Stimulated activated naive B cell treated with anti-CD40 and anti-IgM and Interleukin-4, amounts not matched to agents 10 μg/mL and 1 μg/mL and 100 μg/mL, for 72 hours (primary cell): ENCODE measurements around the gene SEMA4A.

Experiments used
- ATAC-seq, 2 donors: fragments of 150-1000 bp; cut with Tn5 transposase; replicated peaks; 2 replicates each; pipeline ENCODE4 v1.10.0; 2021; ENCODE audit warnings: moderate library complexity in 1 of 2
- DNase-seq: peaks from one replicate; pipeline ENCODE4 v3.0.0; 2021
- H3K27ac Mint-ChIP-seq: one replicate; pipeline ENCODE4 v1.8.0; 2022; ENCODE audit warnings: mild to moderate bottlenecking, mixed read lengths
- H3K27me3 Mint-ChIP-seq, 2 donors: one replicate each; pipeline ENCODE4 v1.8.0; 2022; ENCODE audit warnings: mixed read lengths in 2 of 2
- H3K36me3 Mint-ChIP-seq, 2 donors: one replicate each; pipeline ENCODE4 v1.8.0; 2022; ENCODE audit warnings: mixed read lengths in 2 of 2, mild to moderate bottlenecking in 1 of 2
- H3K4me1 Mint-ChIP-seq, 2 donors: one replicate each; pipeline ENCODE4 v1.8.0; 2022; ENCODE audit warnings: mixed read lengths in 2 of 2, mild to moderate bottlenecking in 1 of 2
- H3K4me3 Mint-ChIP-seq, 2 donors: one replicate each; pipeline ENCODE4 v1.8.0; 2022; ENCODE audit warnings: mild to moderate bottlenecking in 2 of 2, mixed read lengths in 2 of 2, moderate library complexity in 1 of 2
- H3K9me3 Mint-ChIP-seq, 2 donors: one replicate each; pipeline ENCODE4 v1.8.0; 2022; ENCODE audit warnings: mixed read lengths in 2 of 2, mild to moderate bottlenecking in 1 of 2

The SEMA4A gene

DNA sequence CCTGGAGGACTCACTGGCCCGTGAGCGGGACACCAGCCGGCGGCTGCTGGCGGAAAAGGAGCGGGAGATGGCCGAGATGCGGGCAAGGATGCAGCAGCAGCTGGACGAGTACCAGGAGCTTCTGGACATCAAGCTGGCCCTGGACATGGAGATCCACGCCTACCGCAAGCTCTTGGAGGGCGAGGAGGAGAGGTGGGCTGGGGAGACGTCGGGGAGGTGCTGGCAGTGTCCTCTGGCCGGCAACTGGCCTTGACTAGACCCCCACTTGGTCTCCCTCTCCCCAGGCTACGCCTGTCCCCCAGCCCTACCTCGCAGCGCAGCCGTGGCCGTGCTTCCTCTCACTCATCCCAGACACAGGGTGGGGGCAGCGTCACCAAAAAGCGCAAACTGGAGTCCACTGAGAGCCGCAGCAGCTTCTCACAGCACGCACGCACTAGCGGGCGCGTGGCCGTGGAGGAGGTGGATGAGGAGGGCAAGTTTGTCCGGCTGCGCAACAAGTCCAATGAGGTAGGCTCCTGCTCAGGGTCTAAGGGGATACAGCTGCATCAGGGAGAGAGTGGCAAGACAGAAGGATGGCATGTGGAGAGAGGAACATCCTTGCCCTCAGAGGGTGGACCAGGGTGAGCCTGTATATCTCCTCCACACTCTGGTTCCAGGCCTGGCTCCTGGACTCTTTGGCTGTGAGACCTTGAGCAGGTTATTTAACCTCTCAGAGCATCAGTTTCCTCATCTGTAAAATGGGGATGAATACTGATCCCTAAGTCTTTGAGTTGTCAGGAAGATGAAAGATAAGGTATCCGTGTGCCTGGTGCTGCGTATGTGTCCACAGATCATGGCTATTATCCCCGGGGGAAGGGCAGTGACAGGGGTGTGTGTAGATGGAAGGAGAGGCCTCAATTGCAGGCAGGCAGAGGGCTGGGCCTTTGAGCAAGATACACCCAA lies 17.2 kb upstream of the SEMA4A start:
- Mint-ChIP-seq H3K4me3 (no peak overlapping the region), H3K9me3 (no peaks in the 10 kb centered on the region), H3K27me3 (peaks cover 14 to 27% of the 10 kb centered on the region in 2 donors), H3K4me1 (no peaks in the 10 kb centered on the region), H3K27ac (no peak overlapping the region), H3K36me3 (peaks cover 52 to 76% of the 10 kb centered on the region in 2 donors)
- ATAC-seq (no peak), DNase-seq (no peak)

DNA sequence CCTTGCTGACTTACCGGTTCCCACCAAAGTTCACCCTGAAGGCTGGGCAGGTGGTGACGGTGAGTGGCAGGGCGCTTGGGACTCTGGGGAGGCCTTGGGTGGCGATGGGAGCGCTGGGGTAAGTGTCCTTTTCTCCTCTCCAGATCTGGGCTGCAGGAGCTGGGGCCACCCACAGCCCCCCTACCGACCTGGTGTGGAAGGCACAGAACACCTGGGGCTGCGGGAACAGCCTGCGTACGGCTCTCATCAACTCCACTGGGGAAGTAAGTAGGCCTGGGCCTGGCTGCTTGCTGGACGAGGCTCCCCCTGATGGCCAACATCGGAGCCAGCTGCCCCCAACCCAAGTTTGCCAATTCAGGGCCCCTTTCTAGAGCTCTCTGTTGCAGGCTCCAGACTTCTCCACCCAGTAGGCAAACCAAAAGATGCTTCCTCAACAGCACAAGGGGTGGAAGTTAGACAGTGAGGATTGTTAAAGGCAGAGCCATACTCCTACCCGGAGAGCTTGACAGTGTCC lies 16.4 kb upstream of the SEMA4A start:
- H3K9me3 Mint-ChIP-seq: no peaks in the 10 kb centered on the region
- ATAC-seq: no peak
- no peak overlapping the region for H3K4me3 Mint-ChIP-seq
- no peaks in the 10 kb centered on the region for H3K4me1 Mint-ChIP-seq
- H3K36me3 Mint-ChIP-seq: peaks cover 49 to 71% of the 10 kb centered on the region in 2 donors
- H3K27me3 Mint-ChIP-seq: peaks cover 14 to 27% of the 10 kb centered on the region in 2 donors
- no peak for DNase-seq
- no peak overlapping the region for H3K27ac Mint-ChIP-seq

- no peak overlapping the region for H3K4me3 Mint-ChIP-seq
- peaks cover 14 to 27% of the 10 kb centered on the region in 2 donors for H3K27me3 Mint-ChIP-seq
- no peaks in the 10 kb centered on the region for H3K9me3 Mint-ChIP-seq
- peaks cover 49 to 68% of the 10 kb centered on the region in 2 donors for H3K36me3 Mint-ChIP-seq
- H3K4me1 Mint-ChIP-seq: no peaks in the 10 kb centered on the region
- ATAC-seq (no peak), DNase-seq (no peak)
- no peak overlapping the region for H3K27ac Mint-ChIP-seq
Measured at GRCh38 chr1:156138458-156138867, 14.9 kb upstream of the SEMA4A start.

DNA sequence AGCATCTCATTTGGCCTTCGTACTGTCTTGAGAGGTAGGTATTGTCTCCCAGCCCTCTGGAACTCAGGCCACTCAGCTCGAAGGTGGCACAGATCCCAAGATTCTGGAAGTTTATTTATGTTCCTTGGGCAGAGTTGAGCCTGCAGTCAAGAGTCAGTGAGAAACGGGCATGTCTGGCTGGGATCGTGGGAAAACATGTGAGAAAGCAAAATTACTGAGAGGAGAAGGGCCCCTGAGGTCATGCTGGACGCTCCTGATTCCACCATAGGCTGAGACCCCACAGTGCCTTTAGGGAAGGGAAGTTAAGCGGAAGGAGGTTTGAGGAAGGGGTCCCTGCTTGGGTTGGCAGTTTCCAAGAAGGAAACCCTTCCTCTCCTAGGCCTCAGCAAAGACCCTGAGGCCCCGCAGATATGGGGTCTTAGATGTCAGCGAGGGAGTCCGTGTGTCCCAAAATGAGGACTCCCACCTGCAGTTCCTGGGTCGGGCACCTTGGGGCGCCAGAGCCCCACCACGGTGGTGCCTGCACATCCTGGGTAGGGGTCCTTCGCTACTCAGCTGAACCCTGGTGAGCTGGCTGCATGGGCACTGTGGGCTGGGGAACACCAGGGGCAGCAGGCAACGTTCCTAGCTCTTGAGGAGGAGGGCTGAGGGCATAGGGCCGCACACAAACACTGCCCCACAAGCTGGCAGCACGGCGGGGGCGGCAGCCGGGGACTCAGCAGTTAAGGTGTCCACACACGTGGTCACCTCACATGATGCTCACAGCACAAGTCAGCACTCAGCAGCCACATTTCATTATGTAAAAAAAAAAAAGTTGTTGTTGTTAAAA lies 12.3 kb upstream of the SEMA4A start:
- Mint-ChIP-seq H3K27ac (peak overlapping the region; percentile 34), H3K4me3 (no peak overlapping the region), H3K27me3 (peaks cover 12 to 13% of the 10 kb centered on the region in 2 donors), H3K4me1 (peaks cover 3 to 6% of the 10 kb centered on the region in 2 donors), H3K36me3 (peaks cover 27 to 45% of the 10 kb centered on the region in 2 donors), H3K9me3 (no peaks in the 10 kb centered on the region)
- DNase-seq (no peak), ATAC-seq (no peak)

DNA sequence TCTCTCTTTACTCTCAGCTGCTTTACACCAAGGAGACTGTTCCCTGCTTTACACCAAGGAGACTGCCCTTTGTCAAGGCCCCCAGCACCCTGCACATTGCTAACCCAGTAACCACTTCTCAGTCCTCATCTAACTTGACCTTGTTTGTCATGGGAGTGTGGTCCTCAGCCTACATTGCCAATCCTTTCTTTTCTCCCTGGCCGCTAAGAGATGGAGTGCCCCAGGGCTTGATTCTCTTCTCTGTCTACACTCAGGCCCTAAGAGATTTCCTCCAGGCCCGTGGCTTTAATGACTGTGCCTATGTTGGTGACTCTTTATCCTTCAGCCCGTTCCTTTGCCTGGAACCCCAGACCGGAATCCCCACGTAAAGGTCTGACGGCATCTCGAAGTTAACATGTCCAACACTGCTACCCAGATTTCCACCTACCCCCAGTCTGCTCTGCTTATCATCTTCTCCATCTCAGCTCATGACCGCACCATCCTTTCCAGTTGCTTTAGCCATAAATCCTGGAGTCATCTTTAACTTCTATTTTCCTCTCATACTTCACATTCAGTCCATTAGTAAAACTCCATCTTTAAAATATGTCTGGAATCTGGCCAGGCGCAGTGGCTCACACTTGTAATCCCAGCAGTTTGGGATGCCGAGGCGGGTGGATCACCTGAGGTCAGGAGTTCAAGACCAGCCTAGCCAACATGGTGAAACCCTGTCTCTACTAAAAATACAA lies 9.5 kb upstream of the SEMA4A start:
- Mint-ChIP-seq H3K9me3 (no peaks in the 10 kb centered on the region), H3K4me1 (peaks cover 22 to 33% of the 10 kb centered on the region in 2 donors), H3K4me3 (no peak overlapping the region), H3K27ac (no peak overlapping the region), H3K27me3 (peaks cover 5 to 8% of the 10 kb centered on the region in 2 donors), H3K36me3 (peaks cover 3 to 19% of the 10 kb centered on the region in 2 donors)
- DNase-seq (no peak), ATAC-seq (no peak)

- H3K4me3 Mint-ChIP-seq: no peak overlapping the region
- no peaks in the 10 kb centered on the region for H3K9me3 Mint-ChIP-seq
- H3K27ac Mint-ChIP-seq: no peak overlapping the region
- peaks cover 0 to 8% of the 10 kb centered on the region in 2 donors for H3K27me3 Mint-ChIP-seq
- H3K36me3 Mint-ChIP-seq: peaks cover 2 to 12% of the 10 kb centered on the region in 2 donors
- DNase-seq (no peak), ATAC-seq (no peak)
- peaks cover 30 to 41% of the 10 kb centered on the region in 2 donors for H3K4me1 Mint-ChIP-seq
Measured at GRCh38 chr1:156144742-156145141, 8.6 kb upstream of the SEMA4A start.

- H3K9me3 Mint-ChIP-seq: no peaks in the 10 kb centered on the region
- DNase-seq (no peak), ATAC-seq (no peak)
- H3K36me3 Mint-ChIP-seq: peaks cover 2 to 5% of the 10 kb centered on the region in 2 donors
- peaks cover 39 to 50% of the 10 kb centered on the region in 2 donors for H3K4me1 Mint-ChIP-seq
- H3K27me3 Mint-ChIP-seq: peaks cover 0 to 8% of the 10 kb centered on the region in 2 donors
- H3K27ac Mint-ChIP-seq: peak overlapping the region; percentile 95
- peak overlapping the region in 1 of 2 donors; percentile 76 for H3K4me3 Mint-ChIP-seq
Measured at GRCh38 chr1:156145650-156146019, 7.8 kb upstream of the SEMA4A start.

DNA sequence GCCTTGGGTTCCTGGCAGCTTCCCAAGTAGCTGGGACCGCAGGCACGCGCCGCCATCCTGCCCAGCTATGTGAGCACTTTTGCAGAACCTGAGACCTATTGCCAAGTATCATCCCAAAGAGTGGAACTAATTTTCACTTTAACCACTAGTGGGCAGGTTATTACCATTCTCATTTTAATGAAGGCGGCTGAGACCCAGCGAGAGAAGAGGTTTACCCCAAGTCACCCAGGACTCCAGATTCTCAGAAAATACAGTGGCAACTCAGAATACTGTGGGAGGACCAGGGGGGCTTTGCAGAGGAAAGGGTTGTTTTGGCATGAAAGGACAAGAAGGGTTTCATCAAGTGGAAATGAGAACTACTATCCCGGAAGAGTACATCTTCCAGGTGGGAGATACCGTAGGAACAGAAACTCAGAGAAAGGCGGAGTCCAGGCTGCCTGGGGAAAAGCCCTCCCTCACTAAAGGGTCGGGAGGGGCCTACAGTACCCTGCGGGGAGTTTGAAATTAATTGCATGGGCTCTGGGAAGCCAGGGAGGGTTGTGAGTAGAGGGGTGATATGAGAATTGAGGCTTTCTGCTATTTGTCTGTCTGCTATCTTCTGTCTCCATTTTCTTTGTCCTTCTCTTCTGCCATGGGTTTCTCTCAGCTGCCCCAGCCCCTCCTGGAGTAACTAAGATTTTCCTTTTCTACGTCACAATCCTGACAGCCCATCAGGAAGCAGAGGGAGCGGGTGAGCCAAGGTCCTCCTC lies 7.2 kb upstream of the SEMA4A start:
- Mint-ChIP-seq H3K9me3 (no peaks in the 10 kb centered on the region), H3K27ac (peak overlapping the region; percentile 95), H3K4me3 (peak overlapping the region; percentile 76 to 81), H3K4me1 (peaks cover 41 to 56% of the 10 kb centered on the region in 2 donors), H3K27me3 (peaks cover 0 to 8% of the 10 kb centered on the region in 2 donors), H3K36me3 (peaks cover 0 to 2% of the 10 kb centered on the region in 2 donors)
- ATAC-seq (peak; percentile 40 to 54), DNase-seq (no peak)

- DNase-seq: no peak
- Mint-ChIP-seq H3K4me3 (peak overlapping the region; percentile 76 to 81), H3K27me3 (peaks cover 0 to 8% of the 10 kb centered on the region in 2 donors), H3K27ac (peak overlapping the region; percentile 95), H3K4me1 (peaks cover 45 to 63% of the 10 kb centered on the region in 2 donors), H3K9me3 (no peaks in the 10 kb centered on the region), H3K36me3 (peaks cover 0 to 2% of the 10 kb centered on the region in 2 donors)
- ATAC-seq: peak in 1 of 2 donors; percentile 13
Measured at GRCh38 chr1:156146769-156147405, 6.5 kb upstream of the SEMA4A start.

- Mint-ChIP-seq H3K36me3 (peaks cover 0 to 2% of the 10 kb centered on the region in 2 donors), H3K4me3 (peak overlapping the region; percentile 54 to 72), H3K27ac (peak overlapping the region; percentile 97), H3K9me3 (no peaks in the 10 kb centered on the region), H3K4me1 (peaks cover 58 to 76% of the 10 kb centered on the region in 2 donors), H3K27me3 (peaks cover 0 to 8% of the 10 kb centered on the region in 2 donors)
- peak; percentile 39 to 49 for ATAC-seq
- DNase-seq: peak; percentile 60
Measured at GRCh38 chr1:156148216-156148615, 5.2 kb upstream of the SEMA4A start.

DNA sequence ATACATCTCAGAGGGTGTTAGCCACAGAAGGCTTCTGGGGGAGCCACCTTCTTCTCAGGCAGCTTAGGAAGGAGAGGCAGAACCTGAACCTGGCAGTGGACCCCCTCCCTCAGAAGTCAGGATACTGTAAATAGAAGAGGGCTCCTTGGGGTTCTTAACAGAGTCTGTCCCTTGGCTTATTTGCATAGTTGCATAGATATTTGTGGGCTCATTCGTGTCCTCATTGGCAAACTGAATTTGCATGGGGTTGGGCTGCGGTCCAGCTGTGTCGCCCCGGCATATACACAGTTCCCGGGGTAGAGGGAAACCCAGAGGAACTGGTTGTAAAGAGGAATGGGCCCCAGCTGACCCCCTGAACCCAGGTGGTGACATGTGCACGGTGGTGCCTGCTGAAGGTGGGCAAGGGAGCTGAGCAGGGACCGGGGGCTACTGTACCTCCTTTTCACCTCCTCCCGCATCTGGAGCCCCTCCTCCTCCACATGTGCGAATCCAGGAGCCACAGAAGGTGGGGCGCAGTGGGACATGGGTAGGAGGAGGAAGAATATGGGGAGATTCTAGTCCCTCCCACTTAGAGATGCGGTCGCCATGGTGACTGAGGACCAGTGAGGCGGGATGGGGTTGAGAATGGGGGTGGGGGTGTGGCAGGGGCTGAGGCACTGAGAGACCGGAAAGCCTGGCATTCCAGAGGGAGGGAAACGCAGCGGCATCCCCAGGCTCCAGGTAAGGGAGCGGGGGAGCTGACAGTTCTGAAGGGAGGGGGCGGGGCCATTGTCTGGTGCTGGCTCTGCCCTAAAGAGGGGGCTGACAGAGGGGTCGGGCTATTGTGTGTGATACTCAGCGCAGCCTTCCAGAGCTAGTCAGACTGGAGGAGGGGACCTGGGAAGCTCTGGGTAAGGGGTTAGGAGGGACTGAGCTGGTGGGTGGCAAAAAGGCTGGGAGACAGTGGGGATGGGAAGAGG lies 3.7 kb upstream of the SEMA4A start:
- DNase-seq (peak; percentile 62), ATAC-seq (peak; percentile 34 to 44)
- Mint-ChIP-seq H3K27me3 (peaks cover 0 to 4% of the 10 kb centered on the region in 2 donors), H3K9me3 (no peaks in the 10 kb centered on the region), H3K4me3 (peak overlapping the region; percentile 77 to 82), H3K27ac (peak overlapping the region; percentile 97), H3K36me3 (peaks cover 4 to 5% of the 10 kb centered on the region in 2 donors), H3K4me1 (peaks cover 71 to 90% of the 10 kb centered on the region in 2 donors)
